Femur (tissue), 1 donor: ENCODE measurements around the gene CFAP161.
"Not testable (repeated sequence)": the region's sequence is repeated elsewhere in the genome, so short reads cannot be mapped to it uniquely, and the experiment has no call there.

Source experiments
- DNase-seq: peaks from one replicate; pipeline ENCODE4 v3.0.0-alpha.2; 2017

Gene CFAP161

DNA sequence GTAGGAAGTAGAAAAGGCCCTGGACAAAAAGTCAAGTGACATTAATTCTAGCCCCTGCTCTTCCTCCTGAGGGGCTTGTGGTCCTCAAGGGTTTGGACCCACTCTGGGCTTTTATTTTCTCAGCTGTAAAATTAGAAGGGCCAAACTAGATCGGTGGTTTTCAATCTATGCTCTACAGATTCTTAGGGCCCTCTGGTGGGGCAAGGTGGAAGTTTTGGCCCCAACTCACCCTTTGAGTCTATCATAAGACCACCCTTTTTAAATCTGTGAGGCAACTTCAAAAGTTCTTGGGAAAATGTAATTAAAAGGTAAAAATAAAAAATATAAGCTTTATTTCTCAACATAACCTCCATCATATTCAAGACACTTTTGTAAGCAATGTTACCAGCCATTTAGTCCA is 25.6 kb upstream of the CFAP161 start:
- no peak for DNase-seq

DNA sequence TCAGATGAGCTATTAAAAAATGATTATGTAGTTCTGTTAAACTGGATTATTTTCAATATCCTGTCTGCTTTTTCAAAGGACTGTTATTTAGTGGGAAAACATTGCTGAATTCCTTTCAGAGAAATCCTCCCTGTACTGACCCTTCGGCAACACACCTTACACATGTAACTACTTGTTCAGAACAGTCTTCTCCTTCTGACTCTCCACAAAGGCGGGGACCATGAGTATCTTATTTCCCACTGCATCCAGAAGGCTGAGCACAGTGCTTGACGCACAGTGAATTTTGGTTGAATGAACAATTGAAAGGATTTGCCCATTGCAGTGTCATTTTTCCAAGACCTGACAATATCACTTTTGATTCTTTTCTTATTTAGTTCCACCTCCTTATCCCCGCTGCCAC is 23.1 kb upstream of the CFAP161 start:
- DNase-seq, result no peak

DNA sequence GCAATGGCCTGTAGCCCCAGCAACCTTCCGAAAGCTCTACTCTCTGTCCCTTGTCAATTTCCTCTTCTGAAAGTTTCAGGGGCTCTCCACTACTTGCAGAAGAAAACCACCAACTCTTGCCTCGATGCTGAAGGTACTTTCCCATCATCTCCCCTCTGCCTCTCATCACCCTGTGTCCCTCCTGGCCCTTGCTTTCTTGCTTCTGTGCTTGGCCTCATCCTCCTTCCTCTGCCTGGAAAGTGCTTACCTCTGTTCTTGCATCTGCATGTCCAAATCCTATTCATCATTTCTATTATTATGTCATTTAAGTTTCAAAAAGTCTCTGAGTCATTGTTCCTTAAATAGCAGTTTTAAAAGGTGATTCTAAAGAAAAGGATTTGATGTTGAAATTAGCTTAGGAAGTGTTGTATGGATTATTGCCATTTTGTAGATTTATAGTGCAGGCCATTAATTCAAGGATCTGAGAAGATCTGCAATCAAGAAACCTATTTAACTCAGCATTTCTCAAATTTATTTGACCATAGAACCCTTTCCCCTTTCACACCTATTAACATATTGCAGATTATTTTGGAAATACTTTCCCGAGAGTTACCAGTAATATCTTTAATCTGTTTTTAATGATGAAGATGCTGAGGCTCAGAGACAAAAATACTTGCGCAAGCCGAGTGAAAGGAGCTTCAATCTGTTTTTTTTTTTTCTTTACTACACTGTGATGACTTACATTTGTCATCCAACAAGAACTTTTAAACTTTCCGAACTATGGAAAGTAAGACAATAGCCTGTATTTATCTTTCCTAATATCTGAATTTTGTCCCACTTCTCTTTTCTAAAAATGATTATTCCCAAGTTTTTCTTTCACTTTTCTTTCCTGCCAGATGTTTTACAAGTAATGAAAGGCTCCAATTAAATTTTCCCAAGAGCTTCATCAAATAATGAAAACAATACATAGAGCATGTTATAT is 22.3 kb upstream of the CFAP161 start:
- DNase-seq, result no peak

DNA sequence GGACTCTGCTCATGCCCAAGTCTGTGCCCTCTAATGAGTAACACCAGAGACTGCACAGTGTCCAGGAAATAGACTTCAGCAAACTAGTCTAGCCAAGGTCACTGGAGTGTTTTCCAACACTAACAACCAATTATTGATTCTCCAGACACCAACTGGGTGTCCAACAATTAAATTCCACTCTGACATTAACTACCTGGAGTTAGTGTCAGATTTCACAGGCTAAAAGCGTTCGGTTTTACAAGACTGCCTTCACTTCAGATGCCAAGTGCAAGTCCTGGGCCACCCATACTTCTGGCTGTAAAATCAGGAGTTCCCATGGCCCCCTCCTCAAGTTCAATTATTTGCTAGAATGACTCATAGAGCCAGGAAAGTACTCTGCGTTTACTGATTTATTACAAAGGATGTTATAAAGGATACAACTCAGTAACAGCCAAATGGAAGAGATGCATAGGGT is 20.8 kb upstream of the CFAP161 start:
- DNase-seq, result no peak

DNA sequence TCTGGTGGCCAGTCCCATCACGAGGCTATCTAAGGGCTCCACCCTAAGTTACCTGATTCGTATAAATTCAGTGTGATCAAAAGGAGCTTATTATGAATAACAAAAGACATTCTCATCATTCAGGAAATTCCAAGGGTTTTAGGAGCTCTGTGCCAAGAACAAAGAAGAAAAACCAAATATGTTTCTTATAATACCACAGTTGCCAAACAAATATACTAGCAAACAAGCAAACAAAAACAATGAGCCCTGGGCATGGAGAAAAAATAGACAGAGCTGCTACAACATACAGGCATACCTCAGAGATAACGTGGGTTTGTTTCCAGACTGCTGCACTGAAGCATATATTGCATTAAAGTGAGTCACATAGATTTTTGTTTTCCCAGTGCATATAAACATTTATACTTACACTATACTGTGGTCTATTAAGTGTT is 20.2 kb upstream of the CFAP161 start:
- no peak for DNase-seq

DNA sequence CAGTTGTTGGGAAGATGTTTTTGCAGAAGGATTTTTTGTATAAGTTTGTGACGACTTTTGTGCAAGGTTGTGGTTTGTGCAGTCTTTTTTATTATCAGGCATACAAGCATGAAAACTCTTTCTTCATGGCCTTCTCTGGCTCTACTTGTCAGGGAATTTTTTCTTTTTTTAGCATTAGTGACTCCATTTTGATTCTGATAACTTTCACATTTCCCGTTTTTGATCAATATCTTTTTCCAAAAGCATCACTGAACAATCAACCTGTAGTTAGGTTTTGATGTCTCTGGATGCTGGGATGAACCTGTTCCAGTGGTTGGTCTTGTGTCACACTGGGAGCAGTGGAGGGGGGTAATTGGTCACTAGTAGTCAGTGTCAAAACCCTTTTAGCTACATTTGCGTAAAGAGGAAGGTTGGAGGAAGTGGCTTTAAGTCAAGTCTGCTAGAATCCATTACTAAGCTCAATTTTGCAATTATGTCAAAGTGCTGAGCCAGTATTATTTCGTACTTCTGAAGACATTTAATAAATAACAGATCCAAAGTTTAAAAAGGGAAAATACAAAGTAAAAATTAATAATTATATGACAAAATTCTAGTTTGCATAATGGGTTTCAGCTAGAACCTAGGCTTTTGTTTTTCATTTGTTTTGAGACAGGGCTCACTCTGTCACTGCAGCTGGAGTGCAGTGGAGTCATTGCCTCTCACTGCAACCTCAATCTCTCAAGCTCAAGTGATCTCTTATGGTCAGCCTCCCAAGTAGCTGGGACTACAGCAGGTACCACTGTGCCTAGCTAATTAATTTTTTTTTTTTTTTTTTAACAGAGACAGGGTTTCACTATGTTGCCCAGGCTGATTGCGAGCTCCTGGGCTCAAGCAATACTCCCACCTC is 18.8 kb upstream of the CFAP161 start:
- DNase-seq, result no peak

DNA sequence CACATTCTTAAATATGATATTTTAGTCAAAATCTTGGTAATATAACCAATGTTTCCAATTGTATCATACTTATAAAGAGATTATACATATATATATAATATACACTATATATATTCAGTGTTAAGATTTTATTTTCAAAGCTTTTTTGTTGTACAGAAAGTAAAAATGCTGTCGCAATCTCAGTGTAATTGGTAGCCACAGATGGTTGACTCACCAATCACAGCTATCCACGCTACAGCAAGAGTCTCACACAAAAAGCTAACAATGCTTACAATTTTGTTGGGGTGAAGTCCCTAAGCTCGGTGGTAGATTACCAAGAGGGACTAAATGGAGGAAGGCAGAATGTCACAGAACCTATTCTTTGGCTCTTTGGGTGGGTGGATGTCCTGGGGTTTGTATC is 16.9 kb upstream of the CFAP161 start:
- no peak for DNase-seq

DNA sequence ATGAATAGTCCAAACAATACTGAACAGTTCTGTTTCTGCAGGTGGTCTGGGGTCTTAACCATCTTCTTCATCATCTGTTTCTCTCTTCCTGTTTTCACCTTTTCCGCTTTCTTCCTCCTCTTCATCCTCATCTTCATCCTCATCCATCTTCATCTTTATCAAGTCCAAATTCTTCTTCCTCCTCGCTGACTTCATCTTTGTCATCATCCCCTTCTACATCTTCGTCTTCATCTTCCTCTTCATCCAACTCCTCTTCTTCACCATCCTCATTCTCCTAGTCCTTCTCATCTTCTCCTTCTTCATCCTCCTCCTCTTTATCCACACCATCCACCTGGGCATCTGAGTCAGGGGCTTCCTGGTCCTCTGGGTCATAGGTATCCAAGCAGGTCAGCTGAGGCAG is 16.5 kb upstream of the CFAP161 start:
- DNase-seq, result no peak

DNA sequence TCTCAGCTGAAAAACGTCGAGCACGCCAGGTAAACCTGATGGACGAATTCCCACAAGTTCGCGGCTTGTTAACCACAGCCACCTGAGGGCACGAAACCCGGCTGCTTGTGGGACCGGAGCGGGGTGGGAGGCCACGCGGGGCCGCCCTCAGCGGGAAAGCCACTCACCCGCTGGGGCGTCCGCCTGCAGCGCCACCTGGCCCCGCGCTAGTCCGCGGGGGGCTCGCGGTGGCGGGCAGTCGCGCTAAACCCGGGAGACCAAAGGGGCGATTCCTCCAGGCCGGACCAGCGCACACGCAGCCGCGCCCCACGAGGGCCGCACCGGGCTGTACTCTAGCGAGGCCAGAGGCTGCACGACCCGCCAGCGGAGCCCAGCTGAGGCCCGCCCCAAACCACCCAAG is 15.7 kb upstream of the CFAP161 start:
- DNase-seq, result no peak

DNA sequence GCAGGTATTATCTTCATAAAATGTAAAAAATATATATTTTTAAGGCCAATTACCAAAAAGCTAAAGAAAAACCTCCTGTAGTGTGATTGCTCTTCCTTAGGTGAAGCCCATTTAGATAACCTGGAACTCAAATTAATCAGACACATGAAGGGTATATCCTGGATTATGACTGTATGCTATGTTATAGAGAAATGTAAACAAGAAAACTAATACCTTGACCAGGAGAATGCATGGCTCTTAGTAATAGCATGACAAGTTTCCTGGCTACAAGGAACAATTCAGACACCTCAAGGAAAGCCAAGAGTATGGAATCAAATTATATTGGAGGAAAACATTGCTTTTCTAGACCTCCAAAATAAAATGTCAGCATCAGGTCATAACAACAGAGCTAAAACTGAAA is 14.0 kb upstream of the CFAP161 start:
- no peak for DNase-seq

DNA sequence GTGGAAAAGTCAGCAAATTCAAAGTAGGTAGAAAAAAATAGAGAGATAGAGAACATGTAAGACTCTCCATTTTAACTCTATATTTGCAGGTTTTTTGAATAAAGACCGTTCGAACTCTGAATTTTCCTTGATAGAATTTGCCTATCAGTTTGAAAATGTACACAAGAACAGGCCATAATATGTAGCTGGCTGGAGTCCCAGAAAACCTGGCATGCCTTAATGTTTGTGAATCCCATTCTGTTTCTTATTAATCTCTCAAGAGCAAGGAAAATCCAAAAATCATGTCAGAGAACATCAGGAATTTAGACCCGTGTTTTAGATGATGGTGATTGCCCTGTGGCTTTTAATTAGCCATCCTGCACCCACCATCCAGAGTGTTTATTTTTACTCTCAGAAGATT is 7.2 kb upstream of the CFAP161 start:
- peak; percentile 42 for DNase-seq

DNA sequence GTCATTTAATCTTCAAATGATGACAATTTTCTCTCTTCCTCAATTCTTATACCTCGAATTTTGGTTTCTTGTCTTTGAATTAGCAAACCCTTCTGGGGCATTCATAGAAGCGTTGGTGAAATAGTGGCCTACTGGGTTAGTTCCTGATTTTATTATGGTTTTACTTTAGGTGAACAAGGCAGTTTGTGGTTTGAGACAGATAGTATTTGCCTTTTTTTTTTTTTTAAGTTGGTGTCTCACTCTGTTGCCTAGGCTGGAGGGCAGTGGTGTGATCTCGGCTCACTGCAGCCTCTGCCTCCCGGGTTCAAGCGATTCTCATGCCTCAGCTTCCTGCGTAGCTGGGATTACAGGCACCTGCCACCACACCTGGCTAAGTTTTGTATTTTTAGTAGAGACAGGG is 7.4 kb downstream of the CFAP161 start:
- DNase-seq, result not testable (repeated sequence)

DNA sequence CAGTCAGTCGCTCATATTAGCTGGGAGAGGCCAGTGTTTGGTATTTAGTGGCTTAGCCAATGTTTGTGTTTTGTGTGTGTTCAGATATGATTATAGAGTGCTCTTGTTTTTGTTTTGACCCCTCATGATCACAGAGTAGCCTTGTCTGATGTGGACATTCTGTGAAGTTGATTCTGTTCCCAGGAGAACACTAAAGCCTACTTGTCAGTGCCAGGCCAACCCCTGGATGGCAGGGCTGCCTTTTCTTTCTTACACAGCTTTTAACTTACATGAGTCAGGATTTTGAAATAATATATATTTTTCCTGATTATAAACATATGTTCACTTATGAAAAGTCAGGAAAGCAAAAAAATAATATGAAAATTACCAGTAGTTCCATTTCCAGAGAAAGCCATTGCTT is 11.9 kb downstream of the CFAP161 start:
- no peak for DNase-seq

DNA sequence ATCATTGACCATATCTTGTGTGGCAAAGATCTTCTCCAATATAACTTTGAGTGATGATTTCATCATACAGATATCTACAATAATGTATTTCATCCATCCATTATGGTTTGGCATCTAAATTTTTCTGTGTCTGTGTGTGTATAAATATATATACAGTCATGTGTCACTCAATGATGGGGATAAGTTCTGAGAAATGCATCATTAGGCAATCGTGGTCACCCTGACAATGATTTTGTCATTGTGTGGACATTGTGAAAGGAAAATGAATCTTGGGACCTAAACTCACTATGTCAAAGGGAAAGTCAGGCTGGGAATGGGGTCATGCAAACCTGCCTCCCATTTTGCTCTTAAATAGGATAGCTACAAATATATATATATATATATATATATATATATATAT is 12.4 kb downstream of the CFAP161 start:
- no peak for DNase-seq

DNA sequence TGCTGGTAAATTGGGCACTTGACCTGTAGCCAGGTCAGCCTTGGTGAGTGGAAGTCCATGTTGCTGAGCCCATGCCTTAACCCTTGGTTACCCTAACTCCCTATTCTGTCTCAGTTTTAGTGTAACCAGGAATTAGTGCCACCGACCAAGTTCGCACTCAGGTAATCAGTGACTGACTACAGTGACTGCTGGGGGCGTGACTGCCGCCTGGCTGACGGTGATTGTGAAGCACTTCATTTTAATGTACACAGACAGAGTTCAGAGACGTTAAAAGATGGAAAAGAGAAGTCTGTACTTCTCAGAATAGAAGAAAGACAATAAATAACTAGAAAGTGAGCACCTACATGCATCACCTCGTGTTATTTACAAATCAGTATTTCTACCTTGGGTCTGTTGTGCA is 17.3 kb downstream of the CFAP161 start:
- DNase-seq, result no peak

DNA sequence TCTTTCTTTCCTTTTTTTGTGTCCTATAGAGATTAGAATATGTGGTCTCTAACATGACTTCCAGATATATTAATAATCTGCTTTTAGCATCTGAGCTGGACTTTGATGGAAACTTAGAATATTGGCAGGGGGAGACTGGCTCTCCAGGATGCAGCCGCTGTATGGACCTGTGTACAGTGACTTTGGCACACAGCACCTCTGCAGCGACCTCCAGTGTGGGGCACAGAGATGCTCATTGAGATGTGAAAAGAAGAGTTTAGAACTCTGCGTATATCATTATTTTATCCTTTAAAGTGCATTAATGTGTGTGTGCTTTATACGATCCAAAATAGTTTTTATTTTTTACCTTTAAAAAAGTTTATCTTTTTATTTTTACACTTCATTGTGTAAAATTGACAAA is 18.3 kb downstream of the CFAP161 start:
- DNase-seq, result no peak

DNA sequence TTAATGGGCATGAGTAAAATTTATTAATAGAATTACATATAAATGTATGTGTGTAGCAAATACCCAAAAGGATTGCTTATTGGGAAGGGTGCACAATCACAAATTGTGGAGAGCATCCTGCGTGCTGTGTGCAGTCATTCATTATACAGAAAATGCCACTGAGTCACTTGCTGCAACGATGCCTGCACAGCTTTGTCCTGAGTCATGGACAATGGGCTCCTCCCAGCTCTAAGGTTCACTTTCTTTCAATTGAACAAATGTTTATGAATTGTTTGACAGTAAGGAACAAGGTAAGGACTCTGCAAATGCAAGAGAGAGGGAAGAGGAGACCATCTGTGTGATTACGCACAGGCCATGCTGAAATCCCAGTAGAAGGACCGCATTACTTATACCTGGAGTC is 18.7 kb downstream of the CFAP161 start:
- no peak for DNase-seq

DNA sequence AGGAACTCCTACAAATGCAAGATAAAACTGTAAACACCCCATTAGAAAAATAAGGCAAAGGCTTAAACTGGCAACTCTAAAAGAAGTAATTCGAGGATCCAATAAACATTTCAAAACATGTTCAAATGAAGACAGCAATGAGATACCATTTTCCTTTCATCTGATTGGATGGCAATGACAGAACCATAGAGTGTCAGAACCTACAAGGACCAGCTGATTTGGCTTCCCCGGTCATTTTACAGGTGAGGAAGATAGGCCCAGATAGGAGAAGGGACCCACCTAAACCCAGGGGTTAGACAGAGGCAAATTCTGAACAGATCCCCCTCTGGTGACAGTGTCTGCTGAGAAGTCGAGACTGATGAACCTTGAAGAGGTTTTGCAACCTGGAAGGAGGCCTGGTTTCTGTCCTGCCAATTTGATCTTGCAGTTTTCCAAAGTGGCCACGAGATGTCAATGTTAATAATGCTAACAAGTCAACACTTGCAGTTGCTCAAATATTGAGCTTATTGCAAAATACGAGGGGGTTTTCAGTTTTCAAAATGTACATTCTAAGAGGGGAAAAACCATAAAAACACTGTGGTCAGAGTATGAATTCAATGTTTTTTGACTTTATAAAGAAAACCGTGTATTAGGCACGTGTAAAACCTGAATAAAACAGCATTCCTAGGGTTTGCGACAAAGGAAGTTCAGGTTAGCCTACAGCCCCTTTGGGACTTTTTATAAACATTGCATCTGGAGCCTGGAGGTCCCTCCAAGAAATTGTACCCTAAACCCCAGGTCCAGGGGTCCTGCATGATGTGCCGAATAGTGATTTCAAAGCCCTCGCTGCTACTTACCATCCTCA is 21.5 kb downstream of the CFAP161 start:
- DNase-seq, result peak; percentile 65

DNA sequence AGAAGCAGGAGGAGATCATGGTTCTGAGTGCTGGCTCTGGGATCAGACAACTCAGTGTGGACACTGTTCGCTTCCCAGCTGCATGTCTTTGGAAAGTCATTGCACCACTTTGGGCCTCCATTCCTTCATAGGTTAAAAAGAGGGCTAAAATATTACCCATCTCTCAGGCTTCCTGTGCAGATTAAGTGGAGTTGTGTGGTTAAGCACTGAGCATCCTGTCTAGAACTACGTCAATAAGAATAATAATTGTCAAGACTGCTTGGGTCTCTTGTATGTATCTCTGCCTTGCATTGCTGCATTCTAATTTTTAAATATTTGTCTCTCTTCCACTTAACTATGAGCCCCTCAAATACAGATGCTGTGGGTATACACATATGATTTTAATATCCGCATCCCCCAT is 22.3 kb downstream of the CFAP161 start:
- no peak for DNase-seq

DNA sequence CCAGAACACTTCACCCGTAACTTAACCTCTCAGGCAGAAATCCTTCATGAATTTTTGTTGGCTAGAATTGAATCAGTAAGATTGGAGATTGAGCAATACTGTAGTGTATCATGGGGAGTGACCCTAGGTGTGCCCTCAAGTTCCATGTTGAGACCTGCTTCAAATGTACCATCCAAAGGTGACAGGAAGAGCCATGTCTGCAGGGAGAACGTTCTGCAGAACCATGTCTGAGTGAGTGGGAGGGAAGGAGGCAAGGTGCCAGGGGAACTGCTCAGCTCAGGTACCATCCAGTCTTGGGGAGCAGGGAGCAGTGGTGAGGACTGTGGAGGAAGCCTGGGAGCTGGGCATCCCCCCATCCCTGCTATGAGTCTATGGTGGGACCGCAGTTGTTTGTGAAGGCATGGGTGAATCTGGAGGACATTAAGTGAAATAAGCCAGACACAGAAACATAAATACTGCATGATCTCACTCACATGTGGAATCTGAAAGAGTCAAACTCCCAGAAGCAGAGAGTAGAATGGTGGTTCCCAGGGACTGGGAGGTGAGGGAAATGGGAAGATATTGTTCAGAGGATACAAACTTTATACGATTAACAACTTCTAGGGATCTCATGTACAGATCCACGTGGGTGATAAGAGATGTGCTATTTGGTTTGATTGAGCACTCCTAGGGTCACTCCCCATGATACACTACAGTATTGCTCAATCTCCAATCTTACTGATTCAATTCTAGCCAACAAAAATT is 23.3 kb downstream of the CFAP161 start:
- no peak for DNase-seq

DNA sequence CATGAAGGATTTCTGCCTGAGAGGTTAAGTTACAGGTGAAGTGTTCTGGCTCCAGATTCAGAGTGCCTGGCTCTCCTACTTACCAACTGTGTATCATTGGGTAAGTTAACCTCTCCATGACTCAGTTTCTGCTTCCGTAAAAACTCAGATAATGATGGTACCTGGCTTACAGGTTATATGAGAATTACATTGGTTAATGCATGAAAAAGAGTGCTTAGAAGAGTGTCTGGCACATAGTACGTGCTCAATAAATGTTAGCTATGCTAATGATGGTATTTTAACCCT is 23.8 kb downstream of the CFAP161 start:
- no peak for DNase-seq

DNA sequence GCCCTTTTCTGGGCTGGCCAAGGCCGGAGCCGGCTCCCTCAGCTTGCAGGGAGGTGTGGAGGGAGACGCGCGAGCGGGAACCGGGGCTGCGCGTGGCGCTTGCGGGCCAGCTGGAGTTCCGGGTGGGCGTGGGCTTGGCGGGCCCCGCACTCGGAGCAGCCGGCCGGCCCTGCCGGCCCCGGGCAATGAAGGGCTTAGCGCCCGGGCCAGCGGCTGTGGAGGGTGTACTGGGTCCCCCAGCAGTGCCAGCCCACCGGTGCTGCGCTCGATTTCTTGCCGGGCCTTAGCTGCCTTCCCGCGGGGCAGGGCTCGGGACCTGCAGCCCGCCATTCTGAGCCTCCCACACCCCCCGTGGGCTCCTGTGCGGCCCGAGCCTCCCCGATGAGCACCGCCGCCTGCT is 24.5 kb downstream of the CFAP161 start:
- not testable (repeated sequence) for DNase-seq
